ENCODE measurements around the gene RYR3. TPM values are rescaled to one million over a fixed set of nuclear protein-coding genes. Genes with fewer than 3 reads are reported as not detected.
A peak's percentile ranks its signal among the peaks of the same experiment; 100 is the strongest.
"Not testable (repeated sequence)": the region's sequence is repeated elsewhere in the genome, so short reads cannot be mapped to it uniquely, and the experiment has no call there.

The RYR3 gene
- total and polyA plus RNA-seq, 4 donors = 0.88 to 23.1 (median 13.8) TPM

GRCh38 chr15:33559207-33559890 lies 248.6 kb downstream of the RYR3 start:
- Histone ChIP-seq H3K9me3 (ENCODE audit: control insufficient read depth, low read length) (no peaks in the 10 kb centered on the region), H3K4me1 (ENCODE audit: control insufficient read depth in 1 of 2, insufficient read depth in 2 of 2, low read length in 2 of 2) (peaks cover 0 to 2% of the 10 kb centered on the region in 2 donors), H3K27me3 (ENCODE audit: control insufficient read depth in 1 of 2, insufficient read depth in 2 of 2, low read length in 1 of 2) (no peaks in the 10 kb centered on the region), H3K4me3 (ENCODE audit: low read length in 2 of 2) (no peak overlapping the region), H3K27ac (ENCODE audit: low read depth in 1 of 2, low read length in 2 of 2) (no peak overlapping the region), H3K36me3 (ENCODE audit: control insufficient read depth in 1 of 2, insufficient read depth in 2 of 2, low read length in 1 of 2) (no peaks in the 10 kb centered on the region)
- intact Hi-C loops (cut with DNase I) = no loop called here
- no peak for DNase-seq
- no peak for ATAC-seq (ENCODE audit: low FRiP score)
- 64 to 82% methylated on average over 3 of the region's 3 CpGs for WGBS, 2 donors

DNA sequence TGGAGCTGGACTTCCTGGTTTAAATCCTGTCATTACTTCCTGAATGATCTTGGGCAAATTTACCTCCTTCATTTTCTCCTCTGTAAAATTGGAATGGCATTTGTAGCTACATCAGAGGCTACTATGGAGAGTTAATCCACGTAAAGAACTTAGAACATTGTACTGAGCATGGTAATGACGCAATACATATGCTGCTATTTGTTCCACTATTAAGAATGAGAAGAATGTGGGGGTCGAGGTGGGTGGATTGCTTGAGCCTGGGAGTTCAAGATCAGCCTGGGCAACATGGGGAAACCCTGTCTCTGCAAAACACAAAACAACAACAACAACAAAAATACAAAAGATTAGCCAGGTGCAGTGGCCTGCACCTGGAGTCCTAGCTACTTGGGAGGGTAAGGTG lies 250.6 kb downstream of the RYR3 start:
- H3K4me3 ChIP-seq (ENCODE audit: low read length in 2 of 2) = no peak overlapping the region
- H3K36me3 ChIP-seq (ENCODE audit: control insufficient read depth in 1 of 2, insufficient read depth in 2 of 2, low read length in 1 of 2) = no peaks in the 10 kb centered on the region
- H3K27ac ChIP-seq (ENCODE audit: low read depth in 1 of 2, low read length in 2 of 2) = no peak overlapping the region
- intact Hi-C loops (cut with DNase I) = no loop called here
- H3K4me1 ChIP-seq (ENCODE audit: control insufficient read depth in 1 of 2, insufficient read depth in 2 of 2, low read length in 2 of 2) = peaks cover 0 to 5% of the 10 kb centered on the region in 2 donors
- DNase-seq (no peak), ATAC-seq (ENCODE audit: low FRiP score) (no peak)
- no peaks in the 10 kb centered on the region for H3K9me3 ChIP-seq (ENCODE audit: control insufficient read depth, low read length)
- H3K27me3 ChIP-seq (ENCODE audit: control insufficient read depth in 1 of 2, insufficient read depth in 2 of 2, low read length in 1 of 2) = no peaks in the 10 kb centered on the region
- 60 to 67% methylated on average over 3 of the region's 3 CpGs for WGBS, 2 donors

DNA sequence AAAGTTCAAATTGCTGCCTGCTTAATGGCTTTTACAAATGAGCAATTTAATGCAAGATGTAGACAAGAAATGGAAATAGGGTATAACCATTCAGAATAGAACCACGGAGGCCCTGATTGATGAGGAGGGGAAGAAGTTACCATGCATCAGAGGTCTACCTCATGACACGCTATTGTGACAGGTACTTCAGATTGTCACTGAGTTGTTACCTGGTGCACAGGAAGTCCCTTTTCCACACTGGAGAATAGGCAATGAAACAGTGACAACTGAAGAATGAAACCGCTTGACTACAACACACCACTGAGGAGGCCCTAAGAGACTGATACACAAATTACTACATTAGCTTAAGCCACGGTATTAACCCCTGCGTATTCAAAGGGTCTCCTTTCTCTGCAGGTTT lies 251.2 kb downstream of the RYR3 start:
- Histone ChIP-seq H3K36me3 (ENCODE audit: control insufficient read depth in 1 of 2, insufficient read depth in 2 of 2, low read length in 1 of 2) (no peaks in the 10 kb centered on the region), H3K27ac (ENCODE audit: low read depth in 1 of 2, low read length in 2 of 2) (no peak overlapping the region), H3K4me3 (ENCODE audit: low read length in 2 of 2) (no peak overlapping the region), H3K4me1 (ENCODE audit: control insufficient read depth in 1 of 2, insufficient read depth in 2 of 2, low read length in 2 of 2) (peaks cover 0 to 5% of the 10 kb centered on the region in 2 donors), H3K27me3 (ENCODE audit: control insufficient read depth in 1 of 2, insufficient read depth in 2 of 2, low read length in 1 of 2) (no peaks in the 10 kb centered on the region), H3K9me3 (ENCODE audit: control insufficient read depth, low read length) (no peaks in the 10 kb centered on the region)
- 86 to 90% methylated on average over 5 of the region's 5 CpGs for WGBS, 2 donors
- ATAC-seq (ENCODE audit: low FRiP score) = no peak
- intact Hi-C loops (cut with DNase I) = no loop called here
- DNase-seq = no peak

GRCh38 chr15:33565094-33565493 lies 254.3 kb downstream of the RYR3 start:
- ATAC-seq (ENCODE audit: low FRiP score) (no peak), DNase-seq (no peak)
- Histone ChIP-seq H3K27me3 (ENCODE audit: control insufficient read depth in 1 of 2, insufficient read depth in 2 of 2, low read length in 1 of 2) (no peaks in the 10 kb centered on the region), H3K36me3 (ENCODE audit: control insufficient read depth in 1 of 2, insufficient read depth in 2 of 2, low read length in 1 of 2) (no peaks in the 10 kb centered on the region), H3K4me1 (ENCODE audit: control insufficient read depth in 1 of 2, insufficient read depth in 2 of 2, low read length in 2 of 2) (peaks cover 0 to 5% of the 10 kb centered on the region in 2 donors), H3K9me3 (ENCODE audit: control insufficient read depth, low read length) (no peaks in the 10 kb centered on the region), H3K4me3 (ENCODE audit: low read length in 2 of 2) (no peak overlapping the region), H3K27ac (ENCODE audit: low read depth in 1 of 2, low read length in 2 of 2) (no peak overlapping the region)
- 8 to 13% methylated on average over 3 of the region's 3 CpGs for WGBS, 2 donors
- intact Hi-C loops (cut with DNase I) = no loop called here

DNA sequence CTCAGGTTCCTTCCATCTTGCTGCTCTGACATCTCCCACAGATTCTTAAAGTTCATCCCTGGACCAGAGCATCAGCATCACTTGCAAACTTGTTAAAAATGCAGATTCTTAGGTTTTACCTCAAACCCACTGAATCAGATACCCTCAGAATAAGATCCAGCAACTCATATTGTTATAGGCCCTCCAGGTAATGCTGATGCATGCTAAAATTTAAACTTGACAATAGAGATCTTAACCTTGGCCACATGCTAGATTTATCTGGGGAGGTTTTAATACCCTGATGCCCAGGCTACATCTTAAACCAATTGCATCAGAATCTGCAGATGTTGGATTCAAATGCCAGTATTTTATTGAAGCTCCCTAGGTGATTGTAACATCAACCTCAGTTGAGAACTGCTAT lies 256.9 kb downstream of the RYR3 start:
- H3K4me1 ChIP-seq (ENCODE audit: control insufficient read depth in 1 of 2, insufficient read depth in 2 of 2, low read length in 2 of 2) = peaks cover 0 to 5% of the 10 kb centered on the region in 2 donors
- ATAC-seq (ENCODE audit: low FRiP score) (no peak), DNase-seq (no peak)
- no peak overlapping the region for H3K27ac ChIP-seq (ENCODE audit: low read depth in 1 of 2, low read length in 2 of 2)
- intact Hi-C loops (cut with DNase I) = no loop called here
- H3K36me3 ChIP-seq (ENCODE audit: control insufficient read depth in 1 of 2, insufficient read depth in 2 of 2, low read length in 1 of 2) = no peaks in the 10 kb centered on the region
- H3K27me3 ChIP-seq (ENCODE audit: control insufficient read depth in 1 of 2, insufficient read depth in 2 of 2, low read length in 1 of 2) = no peaks in the 10 kb centered on the region
- H3K9me3 ChIP-seq (ENCODE audit: control insufficient read depth, low read length) = no peaks in the 10 kb centered on the region
- no peak overlapping the region for H3K4me3 ChIP-seq (ENCODE audit: low read length in 2 of 2)

DNA sequence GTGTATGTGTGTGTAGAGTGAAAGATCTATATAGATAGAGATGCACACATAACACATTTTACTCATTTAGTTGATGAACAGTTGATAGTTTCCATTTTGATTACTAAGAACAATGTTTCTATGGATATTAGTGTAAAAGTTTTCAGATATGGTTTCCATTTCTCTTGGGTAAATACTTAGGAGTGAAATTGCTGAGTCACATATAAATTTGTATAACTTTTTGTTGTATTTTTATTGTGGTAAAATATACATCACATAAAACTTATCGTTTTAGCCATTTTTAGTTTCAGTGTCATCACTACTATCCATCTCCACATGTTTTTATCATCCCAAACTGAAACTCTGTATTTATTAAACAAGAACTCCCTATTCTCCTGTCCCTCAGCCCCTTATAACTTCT lies 258.3 kb downstream of the RYR3 start:
- Histone ChIP-seq H3K27me3 (ENCODE audit: control insufficient read depth in 1 of 2, insufficient read depth in 2 of 2, low read length in 1 of 2) (no peaks in the 10 kb centered on the region), H3K4me3 (ENCODE audit: low read length in 2 of 2) (no peak overlapping the region), H3K27ac (ENCODE audit: low read depth in 1 of 2, low read length in 2 of 2) (no peak overlapping the region), H3K4me1 (ENCODE audit: control insufficient read depth in 1 of 2, insufficient read depth in 2 of 2, low read length in 2 of 2) (peaks cover 0 to 5% of the 10 kb centered on the region in 2 donors), H3K36me3 (ENCODE audit: control insufficient read depth in 1 of 2, insufficient read depth in 2 of 2, low read length in 1 of 2) (no peaks in the 10 kb centered on the region), H3K9me3 (ENCODE audit: control insufficient read depth, low read length) (no peaks in the 10 kb centered on the region)
- ATAC-seq (ENCODE audit: low FRiP score) (no peak), DNase-seq (no peak)
- intact Hi-C loops (cut with DNase I) = no loop called here
- 65 to 79% methylated on average over 1 of the region's 1 CpG for WGBS, 2 donors

DNA sequence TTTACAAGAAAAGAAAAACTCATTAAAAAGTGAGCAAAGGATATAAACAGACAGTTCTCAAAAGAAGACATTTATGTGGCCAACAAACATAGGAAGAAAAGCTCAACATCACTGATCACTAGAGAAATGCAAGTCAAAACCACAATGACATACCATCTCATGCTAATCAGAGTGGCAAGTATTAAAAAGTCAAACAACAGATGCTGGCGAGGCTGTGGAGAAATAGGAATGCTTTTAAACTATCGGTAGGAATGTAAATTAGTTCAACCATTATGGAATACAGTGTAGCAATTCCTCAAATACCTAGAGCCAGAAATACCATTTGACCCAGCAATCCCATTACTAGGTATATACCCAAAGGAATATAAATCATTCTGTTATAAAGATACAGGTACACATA lies 267.1 kb downstream of the RYR3 start:
- H3K27me3 ChIP-seq (ENCODE audit: control insufficient read depth in 1 of 2, insufficient read depth in 2 of 2, low read length in 1 of 2); H3K9me3 ChIP-seq (ENCODE audit: control insufficient read depth, low read length); intact Hi-C loops (cut with DNase I); DNase-seq; ATAC-seq (ENCODE audit: low FRiP score); H3K4me3 ChIP-seq (ENCODE audit: low read length in 2 of 2); H3K36me3 ChIP-seq (ENCODE audit: control insufficient read depth in 1 of 2, insufficient read depth in 2 of 2, low read length in 1 of 2); H3K27ac ChIP-seq (ENCODE audit: low read depth in 1 of 2, low read length in 2 of 2): not testable (repeated sequence)
- H3K4me1 ChIP-seq (ENCODE audit: control insufficient read depth in 1 of 2, insufficient read depth in 2 of 2, low read length in 2 of 2) = peaks cover 4 to 12% of the 10 kb centered on the region in 2 donors
- WGBS, 2 donors = 91 to 92% methylated on average over 2 of the region's 2 CpGs

DNA sequence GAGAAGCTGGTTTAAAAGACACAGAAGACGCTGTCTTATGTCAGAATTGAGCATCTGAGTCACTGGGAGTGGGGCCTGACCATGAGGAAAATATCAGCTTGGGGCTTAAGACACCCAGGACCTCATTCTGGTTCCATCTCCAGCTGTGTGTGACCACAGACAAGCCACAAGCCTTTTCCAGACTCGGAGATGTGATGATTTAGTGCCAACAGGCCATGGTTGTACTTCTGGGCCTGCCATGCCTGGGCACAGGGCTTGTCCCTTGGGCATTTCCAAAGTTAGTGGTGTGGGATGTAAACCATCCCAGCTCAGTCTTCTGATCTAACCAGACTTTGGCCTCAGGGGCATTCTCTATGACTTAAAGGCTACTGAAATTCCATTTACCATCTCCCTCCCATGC lies 269.8 kb downstream of the RYR3 start:
- no peak overlapping the region for H3K4me3 ChIP-seq (ENCODE audit: low read length in 2 of 2)
- ATAC-seq (ENCODE audit: low FRiP score) = no peak
- no peaks in the 10 kb centered on the region for H3K36me3 ChIP-seq (ENCODE audit: control insufficient read depth in 1 of 2, insufficient read depth in 2 of 2, low read length in 1 of 2)
- peaks cover 4 to 12% of the 10 kb centered on the region in 2 donors for H3K4me1 ChIP-seq (ENCODE audit: control insufficient read depth in 1 of 2, insufficient read depth in 2 of 2, low read length in 2 of 2)
- DNase-seq = no peak
- 62 to 63% methylated on average over 2 of the region's 2 CpGs for whole genome bisulfite sequencing, 2 donors
- no peaks in the 10 kb centered on the region for H3K9me3 ChIP-seq (ENCODE audit: control insufficient read depth, low read length)
- peak overlapping the region; percentile 12 to 52 for H3K27ac ChIP-seq (ENCODE audit: low read depth in 1 of 2, low read length in 2 of 2)
- intact Hi-C loops (cut with DNase I) = no loop called here
- H3K27me3 ChIP-seq (ENCODE audit: control insufficient read depth in 1 of 2, insufficient read depth in 2 of 2, low read length in 1 of 2) = no peaks in the 10 kb centered on the region

DNA sequence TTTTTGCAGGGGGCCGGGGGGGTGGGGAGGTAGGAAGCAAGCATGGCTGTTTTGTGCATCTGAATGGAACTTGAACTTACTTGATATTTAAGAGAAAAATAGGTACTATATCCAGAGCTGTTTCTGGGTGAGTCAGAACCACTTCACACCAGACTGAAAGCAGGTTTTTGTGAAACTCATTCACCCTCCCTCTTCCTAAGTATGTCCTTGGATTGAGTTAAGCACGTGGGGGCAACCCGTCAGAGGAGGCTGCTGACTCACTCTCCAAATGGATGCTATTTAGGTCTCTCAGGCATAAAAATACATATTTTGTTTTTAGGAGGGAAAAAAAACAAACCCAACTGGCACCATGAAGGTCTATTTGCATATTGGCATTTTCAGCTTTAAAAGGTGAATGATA lies 270.3 kb downstream of the RYR3 start:
- H3K27ac ChIP-seq (ENCODE audit: low read depth in 1 of 2, low read length in 2 of 2) = no peak overlapping the region
- DNase-seq = peak in 1 of 2 donors; percentile 60
- intact Hi-C loops (cut with DNase I) = no loop called here
- ATAC-seq (ENCODE audit: low FRiP score) = no peak
- no peaks in the 10 kb centered on the region for H3K9me3 ChIP-seq (ENCODE audit: control insufficient read depth, low read length)
- no peak overlapping the region for H3K4me3 ChIP-seq (ENCODE audit: low read length in 2 of 2)
- 25 to 30% methylated on average over 3 of the region's 3 CpGs for WGBS, 2 donors
- H3K4me1 ChIP-seq (ENCODE audit: control insufficient read depth in 1 of 2, insufficient read depth in 2 of 2, low read length in 2 of 2) = peaks cover 4 to 12% of the 10 kb centered on the region in 2 donors
- H3K27me3 ChIP-seq (ENCODE audit: control insufficient read depth in 1 of 2, insufficient read depth in 2 of 2, low read length in 1 of 2) = no peaks in the 10 kb centered on the region
- H3K36me3 ChIP-seq (ENCODE audit: control insufficient read depth in 1 of 2, insufficient read depth in 2 of 2, low read length in 1 of 2) = no peaks in the 10 kb centered on the region

All from aorta (tissue), 5 donors.